Measurements from ENCODE around the gene SLC44A3. TPM values are rescaled to one million over a fixed set of nuclear protein-coding genes. Genes with fewer than 3 reads are reported as not detected.

The SLC44A3 gene
- total and polyA plus RNA-seq, 2 of the 13 experiments (the other 11 are each of a cell fraction or from before 2014, with no cell fraction given): 6.8 to 14.1 TPM

DNA sequence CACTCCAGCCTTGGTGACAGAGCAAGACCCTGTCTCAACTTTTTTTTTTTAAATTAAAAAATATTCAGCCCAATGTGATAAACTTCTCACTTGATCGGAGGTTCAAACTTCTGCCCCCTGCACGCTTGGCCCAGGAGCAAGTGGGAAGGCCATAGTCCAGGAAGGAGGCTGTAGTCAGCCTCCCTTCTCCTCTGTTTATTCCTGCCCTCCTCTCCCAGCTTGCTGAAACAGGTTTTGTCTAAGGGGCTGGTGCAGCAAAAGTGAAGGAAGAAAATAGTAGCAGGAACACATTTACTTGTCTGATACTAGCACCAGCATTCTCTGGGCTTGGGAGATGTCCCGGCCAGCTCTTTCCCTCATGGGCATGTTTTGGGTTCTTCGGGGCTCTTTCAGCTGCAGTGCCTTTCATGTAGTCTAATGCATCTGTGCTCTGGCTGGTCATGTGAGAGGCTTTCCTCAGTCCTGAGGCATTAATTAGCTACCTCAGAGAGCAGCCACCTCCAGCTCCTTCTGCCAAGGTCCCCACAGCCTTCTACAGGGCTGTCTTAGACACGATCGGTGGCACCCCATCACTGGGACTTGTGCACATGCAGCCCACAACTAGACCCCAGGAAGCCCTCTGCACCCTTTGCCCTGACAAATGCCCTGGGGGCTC lies 12.9 kb downstream of the SLC44A3 start:
- no TSS peak for BruUV-seq (replicated peaks)
- Histone ChIP-seq H3K36me3 (replicated peaks in 1 of 2; ENCODE audit: control insufficient read depth in 1 of 2, insufficient read depth in 2 of 2, low read length in 2 of 2) (peaks cover 2 to 10% of the 10 kb centered on the region in 2 experiments; a peak in 4 of 5 replicates), H3K9me3 (ENCODE audit: low read length) (no peaks in the 10 kb centered on the region), H3K4me3 (replicated peaks in 1 of 3; ENCODE audit: insufficient read depth in 1 of 3, low read depth in 2 of 3, low read length in 3 of 3) (no peak overlapping the region), H4K20me1 (ENCODE audit: insufficient read depth, low read length) (no peaks in the 10 kb centered on the region), H3K27me3 (ENCODE audit: control insufficient read depth in 1 of 2, insufficient read depth in 2 of 2, low read length in 2 of 2) (no peaks in the 10 kb centered on the region), H3K27ac (ENCODE audit: extremely low read length, insufficient read depth, low read length) (no peak overlapping the region), H3K79me2 (ENCODE audit: insufficient read depth, low read length) (no peaks in the 10 kb centered on the region), H3K4me2 (ENCODE audit: low read depth, low read length) (no peak overlapping the region), H2AFZ (ENCODE audit: low read length) (no peak overlapping the region), H3K9ac (ENCODE audit: insufficient read depth, low read depth, low read length) (no peak overlapping the region), H3K4me1 (ENCODE audit: insufficient read depth, low read length) (no peaks in the 10 kb centered on the region)
- 94% methylated on average over 6 of the region's 6 CpGs for WGBS (ENCODE audit: low lambda C conversion rate)
- ATAC-seq (no peak), FAIRE-seq (no peak), DNase-seq (ENCODE audit: low spot score) (no peak)
- in situ Hi-C loops (cut with HindIII; ENCODE audit: extremely low pct_ligation_motif_present, low pct_unique_long_range_greater_than_20kb): no loop called here
- ChIA-PET CTCF (ENCODE audit: low intra/inter-chr PET ratio, low total read pairs) (no interaction called here), POLR2A (no interaction called here)
- intact Hi-C loops (cut with micrococcal nuclease; ENCODE audit: unreplicated experiment): no loop called here
- TF ChIP-seq, protein P1, sequence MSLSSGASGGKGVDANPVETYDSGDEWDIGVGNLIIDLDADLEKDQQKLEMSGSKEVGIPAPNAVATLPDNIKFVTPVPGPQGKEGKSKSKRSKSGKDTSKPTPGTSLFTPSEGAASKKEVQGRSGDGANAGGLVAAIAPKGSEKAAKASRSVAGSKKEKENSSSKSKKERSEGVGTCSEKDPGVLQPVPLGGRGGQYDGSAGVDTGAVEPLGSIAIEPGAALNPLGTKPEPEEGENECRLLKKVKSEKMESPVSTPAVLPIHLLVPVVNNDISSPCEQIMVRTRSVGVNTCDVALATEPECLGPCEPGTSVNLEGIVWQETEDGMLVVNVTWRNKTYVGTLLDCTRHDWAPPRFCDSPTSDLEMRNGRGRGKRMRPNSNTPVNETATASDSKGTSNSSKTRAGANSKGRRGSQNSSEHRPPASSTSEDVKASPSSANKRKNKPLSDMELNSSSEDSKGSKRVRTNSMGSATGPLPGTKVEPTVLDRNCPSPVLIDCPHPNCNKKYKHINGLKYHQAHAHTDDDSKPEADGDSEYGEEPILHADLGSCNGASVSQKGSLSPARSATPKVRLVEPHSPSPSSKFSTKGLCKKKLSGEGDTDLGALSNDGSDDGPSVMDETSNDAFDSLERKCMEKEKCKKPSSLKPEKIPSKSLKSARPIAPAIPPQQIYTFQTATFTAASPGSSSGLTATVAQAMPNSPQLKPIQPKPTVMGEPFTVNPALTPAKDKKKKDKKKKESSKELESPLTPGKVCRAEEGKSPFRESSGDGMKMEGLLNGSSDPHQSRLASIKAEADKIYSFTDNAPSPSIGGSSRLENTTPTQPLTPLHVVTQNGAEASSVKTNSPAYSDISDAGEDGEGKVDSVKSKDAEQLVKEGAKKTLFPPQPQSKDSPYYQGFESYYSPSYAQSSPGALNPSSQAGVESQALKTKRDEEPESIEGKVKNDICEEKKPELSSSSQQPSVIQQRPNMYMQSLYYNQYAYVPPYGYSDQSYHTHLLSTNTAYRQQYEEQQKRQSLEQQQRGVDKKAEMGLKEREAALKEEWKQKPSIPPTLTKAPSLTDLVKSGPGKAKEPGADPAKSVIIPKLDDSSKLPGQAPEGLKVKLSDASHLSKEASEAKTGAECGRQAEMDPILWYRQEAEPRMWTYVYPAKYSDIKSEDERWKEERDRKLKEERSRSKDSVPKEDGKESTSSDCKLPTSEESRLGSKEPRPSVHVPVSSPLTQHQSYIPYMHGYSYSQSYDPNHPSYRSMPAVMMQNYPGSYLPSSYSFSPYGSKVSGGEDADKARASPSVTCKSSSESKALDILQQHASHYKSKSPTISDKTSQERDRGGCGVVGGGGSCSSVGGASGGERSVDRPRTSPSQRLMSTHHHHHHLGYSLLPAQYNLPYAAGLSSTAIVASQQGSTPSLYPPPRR (CRISPR knock-in tag; IDR thresholded peaks at IDR 0.05; ENCODE audit: borderline replicate concordance): no peak
- TF ChIP-seq FOXA3 (CRISPR knock-in tag; IDR thresholded peaks at IDR 0.05): no peak
- TF ChIP-seq, protein P2, sequence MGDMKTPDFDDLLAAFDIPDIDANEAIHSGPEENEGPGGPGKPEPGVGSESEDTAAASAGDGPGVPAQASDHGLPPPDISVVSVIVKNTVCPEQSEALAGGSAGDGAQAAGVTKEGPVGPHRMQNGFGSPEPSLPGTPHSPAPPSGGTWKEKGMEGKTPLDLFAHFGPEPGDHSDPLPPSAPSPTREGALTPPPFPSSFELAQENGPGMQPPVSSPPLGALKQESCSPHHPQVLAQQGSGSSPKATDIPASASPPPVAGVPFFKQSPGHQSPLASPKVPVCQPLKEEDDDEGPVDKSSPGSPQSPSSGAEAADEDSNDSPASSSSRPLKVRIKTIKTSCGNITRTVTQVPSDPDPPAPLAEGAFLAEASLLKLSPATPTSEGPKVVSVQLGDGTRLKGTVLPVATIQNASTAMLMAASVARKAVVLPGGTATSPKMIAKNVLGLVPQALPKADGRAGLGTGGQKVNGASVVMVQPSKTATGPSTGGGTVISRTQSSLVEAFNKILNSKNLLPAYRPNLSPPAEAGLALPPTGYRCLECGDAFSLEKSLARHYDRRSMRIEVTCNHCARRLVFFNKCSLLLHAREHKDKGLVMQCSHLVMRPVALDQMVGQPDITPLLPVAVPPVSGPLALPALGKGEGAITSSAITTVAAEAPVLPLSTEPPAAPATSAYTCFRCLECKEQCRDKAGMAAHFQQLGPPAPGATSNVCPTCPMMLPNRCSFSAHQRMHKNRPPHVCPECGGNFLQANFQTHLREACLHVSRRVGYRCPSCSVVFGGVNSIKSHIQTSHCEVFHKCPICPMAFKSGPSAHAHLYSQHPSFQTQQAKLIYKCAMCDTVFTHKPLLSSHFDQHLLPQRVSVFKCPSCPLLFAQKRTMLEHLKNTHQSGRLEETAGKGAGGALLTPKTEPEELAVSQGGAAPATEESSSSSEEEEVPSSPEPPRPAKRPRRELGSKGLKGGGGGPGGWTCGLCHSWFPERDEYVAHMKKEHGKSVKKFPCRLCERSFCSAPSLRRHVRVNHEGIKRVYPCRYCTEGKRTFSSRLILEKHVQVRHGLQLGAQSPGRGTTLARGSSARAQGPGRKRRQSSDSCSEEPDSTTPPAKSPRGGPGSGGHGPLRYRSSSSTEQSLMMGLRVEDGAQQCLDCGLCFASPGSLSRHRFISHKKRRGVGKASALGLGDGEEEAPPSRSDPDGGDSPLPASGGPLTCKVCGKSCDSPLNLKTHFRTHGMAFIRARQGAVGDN (CRISPR knock-in tag; IDR thresholded peaks at IDR 0.05): no peak
- TF ChIP-seq NCOA2 (CRISPR knock-in tag; IDR thresholded peaks at IDR 0.05): no peak
- TF ChIP-seq HIVEP1 (CRISPR knock-in tag; IDR thresholded peaks at IDR 0.05): no peak
- TF ChIP-seq, protein P3, sequence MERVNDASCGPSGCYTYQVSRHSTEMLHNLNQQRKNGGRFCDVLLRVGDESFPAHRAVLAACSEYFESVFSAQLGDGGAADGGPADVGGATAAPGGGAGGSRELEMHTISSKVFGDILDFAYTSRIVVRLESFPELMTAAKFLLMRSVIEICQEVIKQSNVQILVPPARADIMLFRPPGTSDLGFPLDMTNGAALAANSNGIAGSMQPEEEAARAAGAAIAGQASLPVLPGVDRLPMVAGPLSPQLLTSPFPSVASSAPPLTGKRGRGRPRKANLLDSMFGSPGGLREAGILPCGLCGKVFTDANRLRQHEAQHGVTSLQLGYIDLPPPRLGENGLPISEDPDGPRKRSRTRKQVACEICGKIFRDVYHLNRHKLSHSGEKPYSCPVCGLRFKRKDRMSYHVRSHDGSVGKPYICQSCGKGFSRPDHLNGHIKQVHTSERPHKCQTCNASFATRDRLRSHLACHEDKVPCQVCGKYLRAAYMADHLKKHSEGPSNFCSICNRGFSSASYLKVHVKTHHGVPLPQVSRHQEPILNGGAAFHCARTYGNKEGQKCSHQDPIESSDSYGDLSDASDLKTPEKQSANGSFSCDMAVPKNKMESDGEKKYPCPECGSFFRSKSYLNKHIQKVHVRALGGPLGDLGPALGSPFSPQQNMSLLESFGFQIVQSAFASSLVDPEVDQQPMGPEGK (CRISPR knock-in tag; IDR thresholded peaks at IDR 0.05): no peak
- TF ChIP-seq SALL2 (CRISPR knock-in tag; IDR thresholded peaks at IDR 0.05): no peak
- TF ChIP-seq HMGA1 (CRISPR knock-in tag; conservative IDR thresholded peaks at IDR 0.05): no peak
- no peak for TF ChIP-seq TP53 (CRISPR knock-in tag; conservative IDR thresholded peaks at IDR 0.05)
- no peak for TF ChIP-seq ZSCAN31 (CRISPR knock-in tag; IDR thresholded peaks at IDR 0.05; ENCODE audit: low read depth)
- TF ChIP-seq, protein P4, sequence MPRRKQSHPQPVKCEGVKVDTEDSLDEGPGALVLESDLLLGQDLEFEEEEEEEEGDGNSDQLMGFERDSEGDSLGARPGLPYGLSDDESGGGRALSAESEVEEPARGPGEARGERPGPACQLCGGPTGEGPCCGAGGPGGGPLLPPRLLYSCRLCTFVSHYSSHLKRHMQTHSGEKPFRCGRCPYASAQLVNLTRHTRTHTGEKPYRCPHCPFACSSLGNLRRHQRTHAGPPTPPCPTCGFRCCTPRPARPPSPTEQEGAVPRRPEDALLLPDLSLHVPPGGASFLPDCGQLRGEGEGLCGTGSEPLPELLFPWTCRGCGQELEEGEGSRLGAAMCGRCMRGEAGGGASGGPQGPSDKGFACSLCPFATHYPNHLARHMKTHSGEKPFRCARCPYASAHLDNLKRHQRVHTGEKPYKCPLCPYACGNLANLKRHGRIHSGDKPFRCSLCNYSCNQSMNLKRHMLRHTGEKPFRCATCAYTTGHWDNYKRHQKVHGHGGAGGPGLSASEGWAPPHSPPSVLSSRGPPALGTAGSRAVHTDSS (CRISPR knock-in tag; conservative IDR thresholded peaks at IDR 0.05): no peak

All from HepG2 (cell line).